Kidney tubule cell (primary cell): ENCODE data around the gene BRSK1.

ENCODE experiments used
- DNase-seq: peaks from one replicate; pipeline ENCODE4 v3.0.0-alpha.2; 2018; ENCODE audit warnings: low spot score

BRSK1 gene

GRCh38 chr19:55283548-55284377, at the start of gene BRSK1:
BRSK1 (plus strand) TSS chr19:55283997; CDS start chr19:55284443, 446 bp downstream.
- peak; percentile 34 for DNase-seq

- DNase-seq: no peak
Measured at GRCh38 chr19:55238030-55238429, 45.8 kb upstream of the BRSK1 start.

- no peak for DNase-seq
Measured at GRCh38 chr19:55239004-55239403, 44.8 kb upstream of the BRSK1 start.

- no peak for DNase-seq
Measured at GRCh38 chr19:55240713-55241020, 43.1 kb upstream of the BRSK1 start.

- DNase-seq: no peak
Measured at GRCh38 chr19:55241143-55241934, 42.5 kb upstream of the BRSK1 start.

- DNase-seq: no peak
Measured at GRCh38 chr19:55241935-55242464, 41.8 kb upstream of the BRSK1 start.

GRCh38 chr19:55242517-55242916, 41.3 kb upstream of the BRSK1 start:
- DNase-seq: no peak

- DNase-seq: no peak
Measured at GRCh38 chr19:55244004-55244680, 39.7 kb upstream of the BRSK1 start.

- no peak for DNase-seq
Measured at GRCh38 chr19:55245236-55245904, 38.4 kb upstream of the BRSK1 start.

GRCh38 chr19:55246462-55247451, 37.0 kb upstream of the BRSK1 start:
- DNase-seq: no peak

GRCh38 chr19:55247621-55248099, 36.1 kb upstream of the BRSK1 start:
- DNase-seq: peak; percentile 71

- no peak for DNase-seq
Measured at GRCh38 chr19:55248166-55248675, 35.6 kb upstream of the BRSK1 start.

- DNase-seq: no peak
Measured at GRCh38 chr19:55248704-55249103, 35.1 kb upstream of the BRSK1 start.

GRCh38 chr19:55249841-55250240, 34.0 kb upstream of the BRSK1 start:
- DNase-seq: no peak

- DNase-seq: no peak
Measured at GRCh38 chr19:55250262-55251036, 33.3 kb upstream of the BRSK1 start.

GRCh38 chr19:55251341-55252081, 32.3 kb upstream of the BRSK1 start:
- DNase-seq: peak; percentile 85

GRCh38 chr19:55252760-55253663, 30.8 kb upstream of the BRSK1 start:
- DNase-seq: no peak
